ENCODE data around the gene DKK3.

The DKK3 gene

GRCh38 chr11:12005476-12005875 lies 3.0 kb downstream of the DKK3 start:
- no peak for DNase-seq (ENCODE audit: low read depth in 2 of 2, low spot score in 1 of 2)

GRCh38 chr11:12005061-12005460 lies 3.4 kb downstream of the DKK3 start:
- DNase-seq (ENCODE audit: low read depth in 2 of 2, low spot score in 1 of 2): no peak

- no peak for DNase-seq (ENCODE audit: low read depth in 2 of 2, low spot score in 1 of 2)
Observed at GRCh38 chr11:12003815-12004214, 4.6 kb downstream of the DKK3 start.

DNA sequence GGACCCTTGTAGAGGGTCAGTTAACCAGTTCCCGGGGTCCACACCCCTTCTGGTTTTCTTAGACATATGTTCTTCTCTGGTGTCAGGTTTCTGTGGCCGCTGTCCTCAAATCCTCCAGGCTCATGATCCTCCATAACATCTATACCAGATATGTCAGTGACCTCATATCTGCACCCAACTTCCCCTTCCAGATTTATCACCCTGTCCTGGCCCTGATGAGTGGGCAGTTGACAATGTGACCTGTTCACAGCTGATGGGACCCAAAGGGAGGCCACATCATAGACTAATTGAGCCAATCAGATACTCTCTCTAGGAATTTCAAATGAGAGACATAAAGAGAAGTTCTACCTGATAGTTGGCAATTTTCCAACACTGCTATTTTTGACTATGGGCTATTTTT lies 5.1 kb downstream of the DKK3 start:
- no peak for DNase-seq (ENCODE audit: low read depth in 2 of 2, low spot score in 1 of 2)

DNA sequence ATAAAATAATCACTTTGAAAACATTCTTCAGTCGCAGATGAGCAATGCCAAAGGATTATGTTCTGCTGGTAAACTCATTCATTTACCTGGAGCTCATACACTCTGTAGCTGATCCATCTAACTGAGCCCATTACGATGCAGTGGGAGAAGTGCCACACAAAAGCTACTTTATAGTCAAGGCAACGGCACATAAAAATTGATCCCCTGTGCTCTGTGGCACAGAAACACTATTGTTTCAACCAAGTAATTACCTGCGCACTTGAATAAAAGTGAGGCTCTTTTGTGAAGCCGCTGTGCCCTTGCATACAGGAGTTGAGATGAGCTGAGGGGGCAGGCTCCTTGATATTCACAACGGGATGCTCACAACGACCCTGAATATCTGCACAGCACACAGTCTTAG lies 7.2 kb downstream of the DKK3 start:
- DNase-seq (ENCODE audit: low read depth in 2 of 2, low spot score in 1 of 2): no peak

DNA sequence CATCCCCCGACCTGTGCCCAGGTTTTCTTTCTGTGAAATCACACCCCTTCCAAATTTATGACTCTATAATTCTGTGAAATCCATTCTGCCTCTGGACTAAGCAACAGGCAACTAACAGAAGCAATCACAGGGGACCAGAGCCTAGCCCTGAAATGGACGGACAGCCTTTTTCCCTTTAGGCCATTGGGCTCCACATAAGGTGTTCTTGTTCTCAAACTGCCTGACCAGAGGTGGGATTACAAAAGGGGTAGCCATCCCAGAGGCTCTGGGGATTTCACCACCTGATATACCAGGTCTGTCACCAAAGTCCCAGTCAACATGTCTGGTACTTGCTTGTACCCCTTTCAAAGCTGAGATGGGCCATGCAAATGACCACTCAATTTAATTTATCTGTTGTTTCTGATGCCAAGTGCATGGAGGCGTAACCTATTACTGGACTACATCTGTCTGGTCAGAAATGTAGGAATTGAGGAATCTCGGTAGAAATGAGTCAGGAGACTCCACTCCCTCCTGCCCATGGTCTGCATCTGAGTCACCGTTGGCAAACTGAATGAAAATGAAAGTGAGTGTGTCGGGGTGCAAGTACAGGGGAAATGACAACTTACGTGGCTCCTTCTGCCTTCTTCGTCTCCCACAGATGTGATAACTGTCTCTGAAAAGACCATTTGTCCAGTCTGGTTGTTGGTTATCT lies 10.2 kb downstream of the DKK3 start:
- DNase-seq (ENCODE audit: low read depth in 2 of 2, low spot score in 1 of 2): no peak

- DNase-seq (ENCODE audit: low read depth in 2 of 2, low spot score in 1 of 2): no peak
Observed at GRCh38 chr11:11997049-11997322, 11.4 kb downstream of the DKK3 start.

DNA sequence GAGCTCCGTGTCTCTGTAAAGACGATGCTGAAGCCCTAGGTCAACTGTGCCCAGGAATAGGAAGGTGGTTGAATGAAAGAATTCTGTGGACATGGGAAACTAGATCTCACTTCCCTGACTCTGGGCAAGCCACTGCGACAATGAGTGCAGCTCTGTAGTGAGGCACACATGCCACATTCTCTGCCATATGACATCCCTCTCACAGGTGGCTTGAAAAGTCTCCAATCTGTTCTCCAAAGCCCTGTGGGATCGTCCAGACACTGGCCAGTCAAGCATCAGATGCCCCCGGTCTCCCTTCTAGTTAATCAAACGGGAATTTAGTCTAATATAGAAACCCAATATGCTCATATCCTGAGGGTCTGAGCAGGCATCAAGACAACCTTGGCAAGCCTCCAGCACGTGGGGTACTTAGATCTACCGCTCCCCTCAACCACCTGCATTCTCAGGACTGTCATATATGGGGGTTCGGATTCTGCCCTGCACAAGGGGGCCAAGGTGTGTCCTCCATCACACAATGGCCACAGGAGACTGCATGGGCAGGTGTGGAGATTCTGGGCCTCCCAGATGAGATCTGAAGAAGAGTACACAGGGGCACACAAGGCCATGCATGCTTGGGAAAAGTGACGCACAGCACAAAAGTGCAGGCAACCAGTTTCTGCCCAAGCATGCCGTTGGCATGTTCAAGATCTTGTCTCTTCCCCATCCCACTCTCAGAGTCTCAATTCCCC lies 11.9 kb downstream of the DKK3 start:
- no peak for DNase-seq (ENCODE audit: low read depth in 2 of 2, low spot score in 1 of 2)

GRCh38 chr11:11995601-11996000 lies 12.8 kb downstream of the DKK3 start:
- DNase-seq (ENCODE audit: low read depth in 2 of 2, low spot score in 1 of 2): no peak

DNA sequence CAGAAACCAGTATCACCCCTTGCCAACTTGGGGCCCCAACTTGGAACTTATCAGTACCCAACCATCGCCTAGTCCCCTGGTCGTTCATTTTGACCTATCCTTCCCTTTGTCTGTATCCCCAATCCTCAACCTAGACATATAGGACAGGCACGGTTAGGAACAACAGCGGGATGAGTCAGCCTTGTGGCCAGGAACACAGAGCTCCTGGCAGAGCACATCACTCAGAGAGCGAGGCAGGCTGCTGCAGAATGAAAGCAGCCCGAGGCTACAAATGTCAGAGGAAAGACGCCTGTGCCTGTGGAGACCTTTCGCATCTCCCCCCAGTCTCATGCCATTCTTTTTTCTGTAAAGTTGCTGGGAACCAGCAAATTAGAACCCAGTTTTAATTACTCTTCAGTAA lies 14.6 kb downstream of the DKK3 start:
- DNase-seq (ENCODE audit: low read depth in 2 of 2, low spot score in 1 of 2): no peak

GRCh38 chr11:11992257-11993212 lies 15.9 kb downstream of the DKK3 start:
- DNase-seq (ENCODE audit: low read depth in 2 of 2, low spot score in 1 of 2): no peak

DNA sequence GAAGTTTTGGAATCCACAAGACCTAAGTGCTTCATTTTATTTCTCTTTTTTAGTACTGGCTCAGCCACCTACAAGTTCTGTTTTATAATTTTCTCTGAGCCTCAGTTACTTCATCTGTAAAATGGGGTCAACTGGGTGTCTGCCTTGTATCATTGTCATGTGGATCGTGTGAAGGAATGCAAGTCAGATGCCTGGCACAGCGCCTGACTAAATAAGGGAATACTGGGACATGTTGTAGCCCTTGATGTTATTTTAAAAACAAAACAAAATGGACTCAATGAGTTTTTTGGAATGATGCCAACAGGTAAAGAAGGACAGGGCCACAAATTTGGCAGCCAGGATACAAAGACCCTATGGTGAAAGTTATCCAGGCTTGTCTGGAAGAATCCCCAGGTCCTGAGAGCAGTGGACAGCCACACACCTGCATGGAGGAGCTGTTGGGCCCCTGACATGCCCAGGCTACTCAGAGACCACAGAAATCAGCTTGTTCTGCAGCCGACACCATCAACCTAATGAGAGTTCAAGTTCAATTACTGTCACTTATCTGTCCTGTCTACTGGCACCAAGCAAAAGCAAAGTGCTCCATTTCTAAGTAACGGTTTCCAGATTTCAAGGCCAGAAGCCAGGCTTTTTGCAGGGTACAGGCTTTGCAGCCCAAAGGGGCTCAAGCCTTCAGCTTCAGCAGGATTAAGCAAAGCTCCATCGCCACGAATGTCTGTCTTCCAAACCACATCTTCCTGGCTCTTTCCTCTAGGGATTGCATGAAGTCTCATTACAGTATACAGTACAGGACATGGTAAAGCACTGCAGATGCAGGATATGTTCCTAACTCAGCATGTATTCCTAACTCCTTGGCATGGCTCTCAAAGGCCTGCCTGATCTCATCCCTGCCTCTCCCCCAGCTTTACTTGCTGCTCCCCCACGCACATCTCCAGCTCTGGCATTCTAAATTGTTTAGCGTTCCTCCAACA lies 18.4 kb downstream of the DKK3 start:
- DNase-seq (ENCODE audit: low read depth in 2 of 2, low spot score in 1 of 2): no peak

GRCh38 chr11:11988681-11989261 lies 19.7 kb downstream of the DKK3 start:
- DNase-seq (ENCODE audit: low read depth in 2 of 2, low spot score in 1 of 2): no peak

DNA sequence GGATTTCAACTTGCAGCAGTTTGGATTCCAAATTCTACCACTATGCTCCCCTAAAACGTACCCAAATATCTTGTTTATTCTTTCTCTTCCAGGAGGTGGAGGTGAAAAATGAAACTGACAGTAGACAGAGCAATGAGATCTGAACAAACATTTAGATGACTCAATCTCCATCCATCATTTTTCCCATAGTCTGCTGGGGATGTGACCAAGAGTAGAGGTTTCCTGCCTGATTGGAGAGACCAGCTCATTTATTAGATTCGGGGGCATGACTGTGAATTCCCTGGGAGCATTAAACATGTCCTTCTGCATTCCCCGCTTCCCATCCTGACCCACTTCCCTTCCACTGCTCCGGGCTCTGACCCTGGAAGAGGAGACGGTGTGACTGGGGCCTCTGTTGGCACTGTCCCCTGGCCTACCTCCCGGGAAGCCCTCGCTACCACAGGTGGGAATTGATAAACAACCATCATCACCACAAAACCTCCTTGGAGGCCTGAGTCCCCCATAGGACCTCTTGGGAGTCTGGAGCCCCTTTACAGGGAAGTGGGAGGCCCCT lies 20.3 kb downstream of the DKK3 start:
- no peak for DNase-seq (ENCODE audit: low read depth in 2 of 2, low spot score in 1 of 2)

DNA sequence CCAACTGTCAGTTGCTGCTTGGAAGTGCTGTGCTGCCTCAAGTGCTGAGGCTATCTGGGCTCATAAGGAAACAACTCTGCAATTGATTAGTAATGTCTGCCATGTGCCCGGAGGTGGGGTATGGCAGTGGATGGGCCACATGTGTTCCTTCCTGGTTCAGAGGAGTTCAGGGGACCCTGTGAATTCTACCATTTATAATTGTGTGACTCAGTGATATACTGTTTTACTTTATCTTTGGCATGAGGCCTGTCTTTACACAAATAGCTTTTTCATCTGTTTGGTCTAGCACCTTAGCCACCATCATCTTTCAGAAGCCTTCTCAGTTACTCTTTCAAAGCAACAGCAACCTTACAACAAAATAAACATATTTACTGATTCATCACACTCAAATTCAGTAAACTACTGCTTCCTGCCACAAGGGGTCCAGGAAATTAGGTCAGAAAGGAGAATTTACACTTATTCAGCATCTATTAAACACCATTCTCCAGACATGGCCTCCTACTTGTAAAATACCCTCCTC lies 20.9 kb downstream of the DKK3 start:
- DNase-seq (ENCODE audit: low read depth in 2 of 2, low spot score in 1 of 2): no peak

- no peak for DNase-seq (ENCODE audit: low read depth in 2 of 2, low spot score in 1 of 2)
Observed at GRCh38 chr11:11985954-11986949, 22.2 kb downstream of the DKK3 start.

GRCh38 chr11:11985016-11985715 lies 23.3 kb downstream of the DKK3 start:
- DNase-seq (ENCODE audit: low read depth in 2 of 2, low spot score in 1 of 2): no peak

GRCh38 chr11:11984563-11984962 lies 23.9 kb downstream of the DKK3 start:
- DNase-seq (ENCODE audit: low read depth in 2 of 2, low spot score in 1 of 2): no peak

All from stimulated activated CD8-positive, alpha-beta memory T cell treated with anti-CD3 and anti-CD28 coated beads, Interleukin-4, amount 100 ng/mL, for 4 hours (primary cell).